ENCODE measurements around the gene ZNF616.

Gene ZNF616

DNA sequence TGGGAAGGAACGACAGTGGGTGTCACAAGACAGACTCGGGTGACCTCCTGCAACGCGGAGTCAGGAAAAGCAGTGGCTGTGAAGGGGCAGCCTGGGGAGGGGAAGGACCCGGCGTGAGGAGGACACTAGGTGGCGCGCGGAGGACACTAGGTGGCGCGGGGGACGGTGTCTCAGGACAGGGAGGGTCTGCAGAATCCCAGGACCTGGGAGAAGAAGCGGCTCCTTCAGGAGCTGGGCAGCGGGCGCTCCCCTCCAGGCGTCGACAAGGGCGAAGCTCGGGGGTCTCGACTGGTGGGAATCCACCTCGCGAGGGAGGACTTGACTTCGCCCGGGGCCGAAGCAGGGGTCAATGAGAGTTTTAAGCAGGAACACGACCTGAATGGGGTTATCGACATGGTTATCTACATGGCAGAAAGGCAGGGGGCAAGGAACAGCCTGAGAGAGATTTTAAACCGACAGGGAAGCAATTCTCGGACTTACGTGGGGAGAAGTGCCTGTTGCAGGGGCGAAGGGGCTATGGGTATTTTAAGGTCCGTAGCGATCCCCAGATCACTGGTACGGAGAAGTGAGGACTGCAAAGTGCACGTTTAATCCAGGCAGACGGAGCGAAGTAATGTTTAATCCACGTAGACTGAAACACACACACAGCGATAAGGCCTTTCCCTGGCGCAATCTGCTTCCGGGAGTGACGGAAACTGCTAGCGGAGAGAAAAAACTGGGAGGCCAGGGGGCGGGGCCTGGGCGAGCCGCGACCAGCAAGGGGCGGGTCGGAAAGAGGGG, at the start of gene ZNF616:
Gene ZNF616 (minus strand): TSS at position 687 of the 780 bp plus-strand sequence. CDS start 9,426 bp downstream, outside the sequence.
- DNase-seq: peak; percentile 98

DNA sequence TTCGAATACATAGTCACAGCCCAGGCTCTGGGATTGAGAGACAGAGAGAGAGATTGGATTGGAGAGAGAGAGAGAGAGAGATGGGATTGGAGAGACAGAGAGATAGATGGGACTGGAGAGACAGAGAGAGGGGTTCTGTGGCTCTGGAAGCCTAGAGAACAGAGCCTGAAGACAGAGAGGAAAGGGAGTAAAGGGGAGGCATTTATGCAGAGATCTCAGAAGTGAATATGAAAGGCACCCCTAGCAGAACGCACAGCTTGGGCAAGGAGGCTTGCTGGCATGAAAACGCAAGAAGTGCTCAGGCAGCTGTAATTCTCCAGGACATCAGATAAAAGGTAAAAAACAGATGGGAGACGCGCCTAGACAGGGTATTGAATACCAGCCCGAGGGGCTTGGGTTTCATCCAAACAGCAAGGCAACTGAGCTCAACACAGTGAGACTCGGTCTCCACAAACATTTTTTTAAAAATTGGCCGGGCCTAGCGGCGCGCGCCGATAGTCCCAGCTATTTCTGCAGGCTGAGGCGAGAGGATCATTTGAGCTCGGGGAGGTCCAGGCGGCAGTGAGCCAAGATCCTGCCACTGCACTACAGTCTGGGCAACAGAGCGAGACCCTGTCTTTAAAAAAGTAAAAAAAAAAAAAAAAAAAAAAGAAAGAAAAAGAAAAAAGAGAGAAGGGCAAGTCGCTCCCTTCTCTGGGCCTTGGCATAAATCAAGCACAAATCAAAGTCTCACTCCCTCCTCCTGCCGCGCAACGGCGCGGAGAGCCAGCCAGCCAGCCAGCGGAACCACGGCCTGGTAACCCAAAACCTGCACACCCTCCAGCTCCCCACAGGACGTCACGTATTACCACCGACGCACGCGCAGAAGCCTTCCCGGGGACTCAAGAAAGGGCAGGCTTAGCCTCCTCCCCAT, 49.3 kb upstream of the ZNF616 start:
- peak; percentile 36 to 96 for DNase-seq

DNA sequence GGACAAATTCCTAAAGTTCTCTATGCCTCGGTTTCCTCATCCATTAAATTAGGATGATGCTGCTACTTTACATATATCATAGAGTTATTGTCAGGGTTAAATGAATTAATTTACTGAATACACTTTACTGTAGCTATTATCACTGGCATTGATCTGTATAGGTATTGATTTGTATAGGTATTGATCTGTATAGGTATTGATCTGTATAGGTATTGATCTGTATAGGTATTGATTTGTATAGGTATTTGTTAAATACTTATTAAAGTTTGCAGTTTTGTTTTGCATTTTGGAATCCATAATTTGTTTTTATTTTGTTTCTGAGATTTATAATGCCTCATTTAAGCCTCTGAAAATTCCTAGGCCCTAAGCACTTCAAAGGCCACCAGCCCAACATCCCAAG, 47.7 kb upstream of the ZNF616 start:
- no peak for DNase-seq

DNA sequence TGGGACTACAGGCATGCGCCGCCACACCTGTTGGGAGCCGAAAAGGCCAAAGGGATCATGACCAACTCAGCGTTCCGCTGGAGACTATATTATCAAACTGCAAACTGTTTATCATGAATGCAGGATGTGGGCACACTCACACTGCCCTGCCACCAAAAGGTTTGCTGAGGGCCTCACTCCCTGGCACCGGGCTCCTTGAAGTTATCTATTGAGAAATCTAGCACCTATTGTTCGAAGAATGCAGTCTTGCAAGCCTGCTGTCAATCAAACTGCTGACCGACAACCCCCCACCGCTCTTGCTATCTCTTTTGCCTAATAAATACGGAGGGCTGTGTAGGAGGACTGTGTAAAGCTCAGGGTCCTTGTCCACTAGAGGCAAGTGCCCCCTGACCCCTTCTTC, 36.8 kb upstream of the ZNF616 start:
- no peak for DNase-seq

DNA sequence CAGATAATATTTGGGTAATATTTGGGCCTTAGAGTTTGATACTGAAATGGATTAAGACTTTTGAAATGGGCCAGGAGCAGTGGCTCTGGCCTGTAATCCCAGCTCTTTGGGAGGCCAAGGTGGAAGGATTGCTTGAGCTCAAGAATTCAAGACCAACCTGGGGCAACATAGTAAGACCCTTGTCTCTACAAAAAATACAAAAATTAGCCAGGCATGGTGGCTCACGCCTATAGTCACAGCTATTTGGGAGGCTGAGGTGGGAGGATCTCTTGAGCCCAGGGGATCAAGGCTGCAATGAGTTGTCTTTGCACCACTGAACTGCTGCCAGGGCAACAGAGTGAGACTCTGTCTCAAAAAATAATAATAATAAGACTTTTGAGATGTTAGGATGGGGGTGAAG, 32.6 kb upstream of the ZNF616 start:
- no peak for DNase-seq

DNA sequence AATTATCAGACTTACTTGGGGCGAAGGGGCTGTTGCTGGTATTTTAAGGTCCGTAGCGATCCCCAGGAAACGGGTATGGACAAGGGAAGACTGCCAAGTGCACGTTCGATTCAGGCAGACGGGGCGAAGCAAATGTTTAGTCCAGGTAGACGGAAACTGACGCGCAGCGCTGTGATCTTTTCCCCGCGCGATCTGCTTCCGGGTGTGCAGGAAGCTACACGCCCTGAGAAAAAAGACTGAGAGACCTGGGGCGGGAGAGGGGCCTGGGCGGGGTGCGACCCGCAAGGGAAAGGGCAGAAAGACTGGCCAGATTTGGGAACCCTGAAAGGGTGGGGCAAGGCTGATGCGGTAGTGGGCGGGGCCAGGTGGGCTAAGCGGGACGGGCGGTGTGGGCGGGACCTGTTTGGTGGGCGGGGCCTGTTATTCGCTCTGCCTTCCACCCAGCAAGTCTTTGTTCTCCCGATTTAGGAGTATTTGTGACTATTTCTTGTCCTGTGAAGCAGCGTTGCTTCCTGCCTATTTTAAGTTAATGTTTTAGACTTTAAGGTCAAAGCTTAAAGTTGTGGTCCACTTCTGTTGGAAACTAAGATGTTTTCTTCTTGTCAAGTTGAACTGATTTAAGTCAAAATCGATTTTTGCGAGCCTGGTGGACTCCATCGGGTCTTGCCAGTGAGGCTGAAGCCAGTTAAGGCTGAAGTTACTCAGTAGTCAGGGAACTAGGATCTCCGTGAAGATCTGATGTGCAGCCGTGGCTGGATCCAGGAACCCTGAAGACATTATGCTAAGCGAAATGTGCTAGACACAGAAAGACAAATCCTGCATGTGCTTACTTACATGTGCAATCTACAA, 31.8 kb upstream of the ZNF616 start, which contains the start of gene ZNF836:
Gene ZNF836 (minus strand): TSS at position 301 of the 849 bp plus-strand sequence. CDS start 3,549 bp downstream, outside the sequence.
- peak; percentile 91 for DNase-seq

DNA sequence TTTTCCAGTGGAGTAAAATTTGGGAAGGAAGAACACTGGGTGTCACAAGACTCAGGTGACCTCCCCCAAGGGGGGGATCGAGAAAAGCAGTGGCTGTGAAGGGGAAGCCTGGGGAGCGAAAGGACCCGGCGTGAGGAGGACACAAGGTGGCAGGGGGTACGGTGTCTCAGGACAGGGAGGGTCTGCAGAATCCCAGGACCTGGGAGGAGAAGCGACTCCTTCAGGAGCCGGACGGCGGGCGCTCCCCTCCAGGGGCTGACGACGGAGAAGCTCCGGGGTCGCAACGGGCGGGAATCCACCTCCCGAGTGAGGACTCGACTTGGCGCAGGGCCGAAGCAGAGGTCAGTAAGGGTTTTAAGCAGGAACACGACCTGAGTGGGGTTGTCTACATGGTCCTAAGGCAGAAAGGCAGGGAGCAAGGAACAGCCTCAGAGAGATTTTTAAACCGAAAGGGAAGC, 31.2 kb upstream of the ZNF616 start:
- DNase-seq: no peak

DNA sequence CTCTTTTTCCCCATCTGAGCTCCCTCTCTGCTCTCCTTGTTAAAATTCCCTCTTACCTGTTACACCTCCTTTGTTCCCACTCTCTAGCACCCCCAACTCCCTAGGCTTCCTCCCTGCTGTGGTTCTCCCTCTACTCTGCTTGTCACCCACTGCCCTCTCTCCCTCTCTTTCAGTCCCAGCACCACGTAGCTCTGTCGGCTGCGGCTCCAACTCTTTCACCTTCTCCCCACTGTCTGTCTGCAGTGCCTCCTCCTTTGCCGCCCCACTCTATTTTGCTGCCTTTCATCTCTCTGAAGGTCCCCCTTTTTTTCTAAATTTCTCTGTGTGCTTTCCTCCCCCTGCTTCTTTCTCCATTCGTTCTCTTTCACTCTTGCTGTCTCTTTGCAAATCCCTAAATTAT, 30.6 kb upstream of the ZNF616 start:
- no peak for DNase-seq

DNA sequence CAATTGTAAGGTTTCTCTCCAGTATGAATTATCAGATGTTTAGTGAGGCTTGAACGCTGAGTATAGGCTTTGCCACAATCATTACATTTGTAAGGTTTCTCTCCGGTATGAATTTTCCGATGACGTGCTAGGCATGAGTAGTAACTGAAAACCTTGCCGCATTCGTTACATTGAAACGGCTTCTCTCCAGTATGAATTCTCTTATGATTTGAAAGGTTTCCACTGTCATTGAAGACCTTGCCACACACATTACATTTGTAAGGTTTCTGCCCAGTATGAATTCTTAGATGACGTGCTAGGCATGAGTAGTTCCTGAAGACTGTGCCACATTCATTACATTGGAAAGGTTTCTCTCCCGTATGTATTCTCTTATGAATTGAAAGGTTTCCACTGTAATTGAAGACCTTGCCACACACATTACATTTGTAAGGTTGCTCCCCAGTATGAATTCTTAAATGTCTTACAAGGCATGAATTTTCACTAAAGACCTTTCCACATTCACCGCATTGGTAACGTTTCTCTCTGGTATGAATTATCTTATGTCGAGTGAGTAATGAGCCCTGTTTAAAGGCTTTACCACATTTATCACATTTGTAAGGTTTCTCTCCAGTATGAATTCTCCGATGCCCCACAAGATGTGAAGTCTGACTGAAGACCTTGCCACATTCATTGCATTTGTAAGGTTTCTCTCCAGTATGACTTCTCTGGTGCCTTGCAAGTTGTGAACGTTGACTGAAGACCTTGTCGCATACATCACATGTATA, 16.0 kb upstream of the ZNF616 start:
- DNase-seq: no peak

DNA sequence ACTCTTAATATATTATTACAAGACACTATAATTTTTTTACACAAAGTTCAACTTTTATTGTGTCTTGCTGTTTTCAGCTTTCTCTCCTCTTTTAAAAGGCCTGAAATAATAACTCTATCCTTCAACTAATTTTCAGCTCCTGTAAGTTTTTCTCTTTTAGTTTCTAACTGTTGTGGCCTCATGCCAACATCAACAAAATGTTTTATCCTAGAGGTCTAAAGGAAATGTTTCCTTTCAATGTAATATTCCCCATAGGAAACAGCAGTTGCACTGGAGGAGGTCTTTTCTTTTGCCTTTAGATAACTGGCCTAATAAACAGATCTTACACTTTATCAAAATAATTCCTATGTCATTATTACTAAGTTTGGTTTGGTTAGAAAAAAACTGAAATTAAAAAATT, 8.5 kb upstream of the ZNF616 start:
- DNase-seq: no peak

DNA sequence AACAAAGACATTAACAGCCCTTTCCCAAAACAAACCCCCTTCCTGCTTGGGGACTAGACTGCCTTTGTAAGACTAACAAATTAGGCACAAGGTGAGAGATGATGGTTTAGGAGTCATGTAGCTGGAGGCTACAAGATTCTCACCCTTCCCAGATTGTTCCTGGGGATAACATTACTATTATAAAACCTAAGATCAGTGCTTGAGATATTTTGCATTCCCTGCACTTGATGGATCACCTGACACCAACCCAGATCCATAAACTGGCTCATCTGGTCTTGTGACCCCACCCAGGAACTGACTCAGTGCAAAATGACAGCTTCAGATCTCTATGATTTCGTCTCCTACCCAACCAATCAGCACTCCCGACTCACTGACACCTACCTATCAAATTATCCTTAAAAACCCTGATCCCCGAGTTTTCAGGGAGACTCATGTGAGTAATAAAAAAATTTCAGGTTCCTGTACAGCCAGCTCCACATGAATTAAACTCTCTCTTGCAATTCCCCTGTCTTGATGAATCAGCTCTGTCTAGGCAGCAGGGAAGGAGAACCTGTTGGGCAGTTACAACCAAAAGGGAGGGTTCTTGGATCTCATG, 2.4 kb upstream of the ZNF616 start:
- DNase-seq: no peak

DNA sequence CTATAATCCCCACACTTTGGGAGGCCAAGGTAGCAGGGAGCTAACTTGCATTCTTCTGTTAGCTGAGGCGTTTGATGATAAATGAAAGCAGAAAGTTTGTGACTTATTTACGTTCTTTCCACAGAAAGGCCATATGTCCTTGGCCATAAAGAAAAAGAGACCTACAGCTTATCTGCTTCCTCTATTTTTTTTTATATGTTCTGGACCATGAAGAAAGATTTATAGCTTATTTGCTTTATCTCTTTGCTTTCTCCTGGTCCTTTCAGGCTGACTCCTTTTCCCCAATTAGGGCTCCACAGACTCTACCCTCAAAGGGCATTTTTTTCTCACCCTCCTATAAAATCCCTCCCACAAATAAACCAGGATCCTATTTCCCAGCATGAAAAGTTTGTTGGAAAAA, 1.5 kb upstream of the ZNF616 start:
- DNase-seq: no peak

DNA sequence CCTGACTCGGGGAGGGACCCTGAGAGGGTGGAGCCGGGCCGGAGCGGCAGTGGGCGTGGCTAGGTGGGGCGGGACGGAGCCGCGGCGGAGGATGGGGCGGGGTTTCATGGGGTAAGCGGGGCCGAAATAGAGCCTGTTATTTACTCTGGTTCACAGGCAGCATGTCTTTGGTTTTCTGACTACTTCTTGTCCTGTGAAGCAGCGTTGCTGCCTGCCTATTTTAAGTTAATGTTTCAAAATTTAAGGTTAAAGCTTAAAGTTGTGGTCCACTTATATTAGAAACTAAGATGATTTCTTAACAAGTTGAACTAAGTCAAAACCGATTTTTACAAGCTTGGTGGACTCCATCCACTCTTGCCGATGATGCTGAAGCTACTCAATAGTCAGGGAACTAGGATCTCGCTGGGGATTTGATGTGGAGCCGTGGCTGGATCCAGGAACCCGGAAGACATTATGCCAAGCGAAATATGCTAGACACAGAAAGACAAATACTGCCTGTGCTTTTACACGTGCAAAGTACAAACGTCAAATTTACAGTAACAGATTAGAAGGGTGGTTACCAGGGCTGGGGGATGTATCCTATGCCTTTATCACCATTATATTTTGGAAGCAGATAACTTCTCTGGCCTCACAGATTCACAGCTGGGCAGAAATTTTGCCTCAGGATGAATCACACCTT, 433 bp upstream of the ZNF616 start:
- peak in 1 of 2 experiments; percentile 16 for DNase-seq

DNA sequence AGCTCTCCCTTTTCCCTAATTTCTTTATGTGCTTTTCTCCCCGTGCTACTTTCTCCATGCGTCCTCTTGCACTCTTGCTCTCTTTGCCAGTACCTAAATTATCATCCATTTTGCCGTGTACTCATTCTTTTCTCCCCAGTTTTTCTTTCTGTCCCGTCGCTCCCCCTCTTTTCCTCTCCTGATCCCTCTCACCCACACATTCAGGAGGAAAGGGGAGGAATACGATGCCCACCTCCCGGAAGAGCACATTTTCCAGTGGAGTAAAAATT, 821 bp downstream of the ZNF616 start:
- DNase-seq: peak in 1 of 2 experiments; percentile 55

DNA sequence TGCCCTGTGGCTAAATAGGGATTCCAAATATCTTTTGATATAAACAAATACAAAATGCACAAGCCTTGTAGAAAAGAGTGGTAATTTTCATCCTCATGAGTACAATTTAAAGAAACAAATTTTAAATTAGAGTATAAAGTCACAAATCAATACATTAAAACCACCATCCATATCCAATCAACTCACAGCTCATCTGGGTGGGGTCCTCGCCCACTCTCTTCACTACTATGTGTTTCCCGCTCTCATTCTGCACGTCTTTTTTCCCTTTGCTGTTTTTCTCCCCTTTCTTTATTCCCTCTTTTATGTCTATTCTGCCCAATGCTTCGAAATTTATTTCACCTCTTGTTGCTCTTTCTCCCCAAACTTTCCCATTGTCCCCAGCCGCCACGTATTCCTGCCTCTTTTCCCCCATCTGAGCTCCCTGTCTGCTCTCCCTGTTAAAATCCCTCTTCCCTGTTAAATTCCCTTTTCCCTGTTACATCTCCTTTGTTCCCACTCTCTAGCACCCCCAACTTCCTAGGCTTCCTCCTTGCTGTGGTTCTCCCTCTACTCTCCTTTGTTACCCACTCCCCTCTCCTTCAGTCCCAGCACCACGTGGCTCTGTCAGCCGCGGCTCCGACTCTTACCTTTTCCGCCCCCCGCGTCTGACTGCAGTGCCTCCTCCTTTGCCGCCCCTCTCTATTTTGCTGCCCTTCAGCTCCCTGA, 1.3 kb downstream of the ZNF616 start:
- DNase-seq: peak in 1 of 2 experiments; percentile 55

DNA sequence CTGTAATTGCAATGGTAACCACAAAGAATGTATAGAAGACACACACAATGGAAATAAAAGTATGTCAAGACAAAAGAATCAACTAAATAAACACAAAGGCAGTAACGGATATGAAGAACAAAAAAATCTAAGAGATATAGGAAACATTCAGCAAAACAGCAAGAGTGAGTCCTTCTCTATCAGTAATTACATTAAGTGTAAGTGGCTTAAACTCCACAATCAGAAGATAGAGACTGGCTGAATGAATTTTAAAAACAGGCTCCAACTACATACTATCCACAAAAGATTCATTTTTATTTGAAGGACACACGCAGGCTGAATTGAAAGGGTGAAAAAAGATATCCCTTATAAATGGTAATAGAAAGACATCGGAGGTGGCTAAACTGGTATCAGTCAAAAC, 19.5 kb downstream of the ZNF616 start:
- DNase-seq: no peak

DNA sequence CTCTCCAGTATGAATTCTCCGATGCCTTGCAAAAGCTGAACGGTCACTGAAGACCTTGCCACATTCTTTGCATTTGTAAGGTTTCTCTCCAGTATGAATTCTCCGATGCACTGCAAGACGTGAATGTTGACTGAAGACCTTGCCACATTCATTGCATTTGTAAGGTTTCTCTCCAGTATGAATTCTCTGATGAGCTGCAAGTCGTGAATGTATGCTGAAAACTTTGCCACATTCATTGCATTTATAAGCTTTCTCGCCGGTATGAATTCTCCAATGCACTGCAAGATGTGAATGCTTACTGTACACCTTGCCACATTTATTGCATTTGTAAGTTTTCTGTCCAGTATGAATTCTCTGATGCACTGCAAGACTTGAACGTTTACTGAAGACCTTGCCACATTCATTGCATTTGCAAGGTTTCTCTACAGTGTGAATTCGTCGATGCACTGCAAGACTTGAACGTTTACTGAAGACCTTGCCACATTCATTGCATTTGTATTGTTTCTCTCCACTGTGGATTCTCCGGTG, 24.1 kb downstream of the ZNF616 start:
- no peak for DNase-seq

DNA sequence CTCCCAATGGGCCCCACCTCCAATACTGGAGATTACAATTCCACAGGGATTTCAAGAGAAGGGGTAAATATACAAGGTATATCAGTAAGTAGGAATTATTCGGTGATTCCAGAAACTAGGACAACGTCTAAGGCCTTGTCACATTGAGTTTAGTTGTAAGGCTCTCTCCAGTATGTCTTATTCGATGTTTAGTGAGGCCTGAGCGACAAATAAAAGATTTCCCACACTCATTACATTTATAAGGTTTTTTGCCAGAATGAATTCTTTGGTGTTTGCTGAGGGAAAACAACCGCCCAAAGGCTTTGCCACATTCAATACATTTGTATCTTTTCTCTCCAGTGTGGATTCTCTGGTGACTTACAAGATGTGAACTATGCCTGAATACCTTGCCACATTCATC, 25.0 kb downstream of the ZNF616 start:
- DNase-seq: no peak

DNA sequence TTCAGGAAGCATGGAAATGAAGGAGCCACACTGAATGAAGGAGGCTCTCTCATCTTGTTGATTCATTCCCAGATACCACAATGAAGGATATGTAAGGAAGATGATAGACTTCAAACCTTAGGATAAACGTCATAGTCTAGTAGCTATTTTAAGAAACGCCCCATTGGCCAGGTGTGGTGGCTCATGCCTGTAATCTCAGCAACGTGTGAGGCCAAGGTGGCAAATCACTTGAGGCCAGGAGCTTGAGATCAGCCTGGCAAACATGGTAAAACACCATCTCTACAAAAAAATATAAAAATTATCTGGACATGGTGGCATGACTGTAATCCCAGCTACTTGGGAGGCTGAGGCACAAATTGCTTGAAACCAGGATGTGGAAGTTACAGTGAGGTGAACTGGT, 27.1 kb downstream of the ZNF616 start:
- no peak for DNase-seq

DNA sequence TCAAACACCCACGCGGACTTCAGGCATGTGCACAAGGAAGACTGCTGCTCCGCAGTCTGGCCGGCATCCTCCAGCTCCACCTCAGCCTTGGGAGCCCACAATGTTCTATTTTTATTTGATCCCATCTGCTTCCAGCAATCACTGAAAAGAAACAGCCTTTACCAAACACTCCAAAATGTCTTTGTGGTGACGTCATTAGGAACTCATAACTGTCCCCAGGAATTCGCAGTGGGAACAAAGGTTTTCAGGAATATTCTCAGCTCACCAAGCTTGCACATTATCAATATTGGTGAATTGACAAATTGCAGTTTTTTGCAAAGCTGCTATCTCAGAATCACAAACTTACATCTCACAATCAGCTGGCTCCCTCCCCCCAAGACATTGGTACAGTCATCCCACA, 29.0 kb downstream of the ZNF616 start:
- no peak for DNase-seq

All from activated T-cell treated with anti-CD3 and anti-CD28 coated beads, Interleukin-2, amount 50 U/mL, for 48 hours (primary cell).